ENCODE measurements around the gene GTPBP1. TPM values are rescaled to one million over a fixed set of nuclear protein-coding genes. Genes with fewer than 3 reads are reported as not detected.

GTPBP1 gene
- total and polyA plus RNA-seq, 11 donors = 15.6 to 45.3 (median 28.1) TPM

DNA sequence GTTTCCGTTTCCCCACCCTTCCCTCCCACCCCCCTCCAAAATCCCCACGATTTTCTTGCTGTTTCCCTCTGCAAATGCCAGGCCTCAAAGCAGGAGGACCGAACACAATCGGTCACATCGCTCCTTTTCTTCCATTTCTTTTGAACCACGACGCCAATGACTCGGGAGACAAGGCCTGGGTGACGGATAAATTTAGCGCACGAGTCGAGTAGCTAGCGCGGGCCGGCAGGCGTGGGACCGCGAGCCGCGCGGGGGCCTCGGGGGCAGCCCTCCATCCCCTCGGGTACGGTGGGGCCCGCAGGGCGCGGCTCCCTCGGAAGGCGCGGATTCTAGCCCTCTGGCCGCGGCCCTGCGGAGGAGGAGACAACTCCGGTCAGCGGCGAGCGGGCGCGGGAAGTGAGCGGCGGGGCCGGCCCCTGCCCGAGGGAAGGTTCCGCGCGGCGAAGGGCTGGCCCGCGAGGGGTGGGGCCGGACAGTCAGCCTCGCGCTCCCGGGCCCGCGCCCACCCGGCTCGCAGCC is 5.4 kb upstream of the GTPBP1 start:
- no peaks in the 10 kb centered on the region for H3K9me3 ChIP-seq
- peaks cover 23 to 62% (median 55%) of the 10 kb centered on the region in 12 donors for H3K4me1 ChIP-seq
- 0% methylated on average over 14 to 57 of the region's 57 CpGs for WGBS, 4 donors
- H3K27me3 ChIP-seq = no peaks in the 10 kb centered on the region
- peak overlapping the region; percentile 95 to 99 (median 98) for H3K27ac ChIP-seq
- DNase-seq (peak; percentile 80 to 91 (median 82)), ATAC-seq (peak in 3 of 4 donors; percentile 10 to 55 (median 47))
- intact Hi-C loops (cut with DNase I) = loop anchor here in 2 of 10 donors (2.0 to 10.0 kb wide), 2 partner anchors 18 to 646 kb away; partner anchors contain the start of gene PICK1 (in 1 of the 2)
- peaks cover 0 to 7% (median 0%) of the 10 kb centered on the region in 9 donors for H3K36me3 ChIP-seq
- TF ChIP-seq, protein P1, sequence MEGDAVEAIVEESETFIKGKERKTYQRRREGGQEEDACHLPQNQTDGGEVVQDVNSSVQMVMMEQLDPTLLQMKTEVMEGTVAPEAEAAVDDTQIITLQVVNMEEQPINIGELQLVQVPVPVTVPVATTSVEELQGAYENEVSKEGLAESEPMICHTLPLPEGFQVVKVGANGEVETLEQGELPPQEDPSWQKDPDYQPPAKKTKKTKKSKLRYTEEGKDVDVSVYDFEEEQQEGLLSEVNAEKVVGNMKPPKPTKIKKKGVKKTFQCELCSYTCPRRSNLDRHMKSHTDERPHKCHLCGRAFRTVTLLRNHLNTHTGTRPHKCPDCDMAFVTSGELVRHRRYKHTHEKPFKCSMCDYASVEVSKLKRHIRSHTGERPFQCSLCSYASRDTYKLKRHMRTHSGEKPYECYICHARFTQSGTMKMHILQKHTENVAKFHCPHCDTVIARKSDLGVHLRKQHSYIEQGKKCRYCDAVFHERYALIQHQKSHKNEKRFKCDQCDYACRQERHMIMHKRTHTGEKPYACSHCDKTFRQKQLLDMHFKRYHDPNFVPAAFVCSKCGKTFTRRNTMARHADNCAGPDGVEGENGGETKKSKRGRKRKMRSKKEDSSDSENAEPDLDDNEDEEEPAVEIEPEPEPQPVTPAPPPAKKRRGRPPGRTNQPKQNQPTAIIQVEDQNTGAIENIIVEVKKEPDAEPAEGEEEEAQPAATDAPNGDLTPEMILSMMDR (IDR thresholded peaks at IDR 0.05) = no peak
- no peak for TF ChIP-seq POLR2A (IDR thresholded peaks at IDR 0.05)
- peak overlapping the region; percentile 57 to 94 (median 76) for H3K4me3 ChIP-seq

- Histone ChIP-seq H3K4me1 (peaks cover 23 to 57% (median 52%) of the 10 kb centered on the region in 12 donors), H3K27me3 (no peaks in the 10 kb centered on the region), H3K27ac (peak within 1 kb of the TSS; percentile 95 to 99 (median 98)), H3K36me3 (peaks cover 0 to 7% (median 0%) of the 10 kb centered on the region in 9 donors), H3K4me3 (peak within 1 kb of the TSS; percentile 57 to 94 (median 76)), H3K9me3 (no peaks in the 10 kb centered on the region)
- intact Hi-C loops (cut with DNase I) = loop anchor here in 2 of 10 donors (2.0 to 10.0 kb wide), 2 partner anchors 18 to 646 kb away; partner anchors contain the start of gene PICK1 (in 1 of the 2)
- ATAC-seq (peak; percentile 5 to 64 (median 55)), DNase-seq (peak; percentile 95 to 98 (median 96))
- 1% methylated on average over 38 to 94 of the region's 94 CpGs for WGBS, 4 donors
- TF ChIP-seq, protein P1 (IDR thresholded peaks at IDR 0.05) = peak in 2 of 12 donors; percentile 22 to 37
- TF ChIP-seq POLR2A (IDR thresholded peaks at IDR 0.05) = peak; percentile 93 to 96
Measured at GRCh38 chr22:38700789-38701628, 4.7 kb upstream of the GTPBP1 start, which contains the start of gene JOSD1. Gene JOSD1, minus strand, starts transcription at chr22:38700943. Its CDS starts 956 bp downstream, at chr22:38699987.

- H3K36me3 ChIP-seq = peaks cover 0 to 7% (median 0%) of the 10 kb centered on the region in 9 donors
- H3K9me3 ChIP-seq = no peaks in the 10 kb centered on the region
- no peak for TF ChIP-seq POLR2A (IDR thresholded peaks at IDR 0.05)
- TF ChIP-seq, protein P1 (IDR thresholded peaks at IDR 0.05) = no peak
- WGBS, 4 donors = 16 to 21% (median 18%) methylated on average over 10 of the region's 10 CpGs
- H3K4me3 ChIP-seq = peak overlapping the region in 10 of 12 donors; percentile 4 to 99 (median 68)
- no peaks in the 10 kb centered on the region for H3K27me3 ChIP-seq
- H3K4me1 ChIP-seq = peaks cover 0 to 50% (median 36%) of the 10 kb centered on the region in 12 donors
- no peak for ATAC-seq
- intact Hi-C loops (cut with DNase I) = loop anchor here in 3 of 10 donors (5.0 to 10.0 kb wide), 4 partner anchors 48 to 818 kb away; partner anchors contain the start of genes ATF4 (in 1 of the 3), PICK1 (in 1 of the 3) and SUN2 (in 1 of the 3)
- DNase-seq = no peak
- H3K27ac ChIP-seq = peak overlapping the region in 11 of 12 donors; percentile 27 to 86 (median 70)
Measured at GRCh38 chr22:38704654-38705234, 1.0 kb upstream of the GTPBP1 start.

Data from heart left ventricle (tissue), 16 donors.